Stimulated activated CD8-positive, alpha-beta memory T cell treated with anti-CD3 and anti-CD28 coated beads, Interleukin-15, amount 100 ng/mL, for 24 hours (primary cell): ENCODE data around the gene KNDC1.

Source experiments
- DNase-seq: peaks from one replicate; pipeline ENCODE4 v3.0.0-alpha.2; 2020; ENCODE audit warnings: low read depth

KNDC1 gene

GRCh38 chr10:133241501-133242205 lies 81.6 kb downstream of the KNDC1 start:
- DNase-seq: no peak

GRCh38 chr10:133242611-133243356 lies 82.8 kb downstream of the KNDC1 start:
- DNase-seq: no peak

GRCh38 chr10:133243593-133243992 lies 83.6 kb downstream of the KNDC1 start:
- DNase-seq: no peak

GRCh38 chr10:133245439-133246235 lies 85.6 kb downstream of the KNDC1 start:
- DNase-seq: no peak

- no peak for DNase-seq
Measured at GRCh38 chr10:133246236-133246626, 86.2 kb downstream of the KNDC1 start.

- DNase-seq: no peak
Measured at GRCh38 chr10:133247681-133248333, 87.8 kb downstream of the KNDC1 start.

GRCh38 chr10:133248334-133248715 lies 88.3 kb downstream of the KNDC1 start:
- no peak for DNase-seq

GRCh38 chr10:133249094-133249780 lies 89.2 kb downstream of the KNDC1 start:
- no peak for DNase-seq

- DNase-seq: no peak
Measured at GRCh38 chr10:133249975-133250754, 90.1 kb downstream of the KNDC1 start.

- DNase-seq: no peak
Measured at GRCh38 chr10:133251388-133252222, 91.6 kb downstream of the KNDC1 start.

GRCh38 chr10:133252223-133252552 lies 92.2 kb downstream of the KNDC1 start:
- no peak for DNase-seq

GRCh38 chr10:133253361-133253955 lies 93.4 kb downstream of the KNDC1 start:
- DNase-seq: no peak

- no peak for DNase-seq
Measured at GRCh38 chr10:133254421-133255120, 94.6 kb downstream of the KNDC1 start.

GRCh38 chr10:133255323-133255722 lies 95.3 kb downstream of the KNDC1 start:
- no peak for DNase-seq

GRCh38 chr10:133257489-133258065 lies 97.6 kb downstream of the KNDC1 start:
- no peak for DNase-seq

GRCh38 chr10:133258066-133258817 lies 98.2 kb downstream of the KNDC1 start:
- no peak for DNase-seq

- peak; percentile 55 for DNase-seq
Measured at GRCh38 chr10:133258818-133259601, 99.0 kb downstream of the KNDC1 start.
